ENCODE data around the gene KIAA1217.

The KIAA1217 gene

GRCh38 chr10:24240041-24240751 is 31.3 kb downstream of the KIAA1217 start:
- CTCF ChIA-PET, result interaction anchor here (0.6 to 1.0 kb wide), 2 partner anchors 8 to 120 kb away, joined by 3 read pairs; no protein-coding TSS in a partner anchor
- no peak overlapping the region for H3K4me3 ChIP-seq (ENCODE audit: low read depth, low read length)
- DNase-seq (ENCODE audit: low read depth, low spot score), result no peak
- POLR2A ChIA-PET, result no interaction called here
- TF ChIP-seq CTCF (IDR thresholded peaks at IDR 0.05; ENCODE audit: insufficient read depth, low read length, missing control alignments), result no peak

- CTCF ChIA-PET, result interaction anchor here (1.0 kb wide), 1 partner anchor 110 kb away, joined by 3 read pairs; no protein-coding TSS in a partner anchor
- no peak for DNase-seq (ENCODE audit: low read depth, low spot score)
- H3K4me3 ChIP-seq (ENCODE audit: low read depth, low read length), result no peak overlapping the region
- POLR2A ChIA-PET, result no interaction called here
- TF ChIP-seq CTCF (IDR thresholded peaks at IDR 0.05; ENCODE audit: insufficient read depth, low read length, missing control alignments), result no peak
Observed at GRCh38 chr10:24241536-24242040, 32.6 kb downstream of the KIAA1217 start.

GRCh38 chr10:24242562-24242961 is 33.6 kb downstream of the KIAA1217 start:
- CTCF ChIA-PET, result no interaction called here
- TF ChIP-seq CTCF (IDR thresholded peaks at IDR 0.05; ENCODE audit: insufficient read depth, low read length, missing control alignments), result no peak
- H3K4me3 ChIP-seq (ENCODE audit: low read depth, low read length), result no peak overlapping the region
- POLR2A ChIA-PET, result no interaction called here
- no peak for DNase-seq (ENCODE audit: low read depth, low spot score)

GRCh38 chr10:24246365-24246764 is 37.4 kb downstream of the KIAA1217 start:
- CTCF ChIA-PET, result no interaction called here
- no peak for DNase-seq (ENCODE audit: low read depth, low spot score)
- TF ChIP-seq CTCF (IDR thresholded peaks at IDR 0.05; ENCODE audit: insufficient read depth, low read length, missing control alignments), result no peak
- no peak overlapping the region for H3K4me3 ChIP-seq (ENCODE audit: low read depth, low read length)
- POLR2A ChIA-PET, result no interaction called here

- TF ChIP-seq CTCF (IDR thresholded peaks at IDR 0.05; ENCODE audit: insufficient read depth, low read length, missing control alignments), result no peak
- POLR2A ChIA-PET, result no interaction called here
- CTCF ChIA-PET, result interaction anchor here (1.2 kb wide), 1 partner anchor 35 kb away, joined by 3 read pairs; no protein-coding TSS in a partner anchor
- no peak overlapping the region for H3K4me3 ChIP-seq (ENCODE audit: low read depth, low read length)
- DNase-seq (ENCODE audit: low read depth, low spot score), result no peak
Observed at GRCh38 chr10:24247841-24248240, 38.9 kb downstream of the KIAA1217 start.

GRCh38 chr10:24249829-24250415 is 41.0 kb downstream of the KIAA1217 start:
- ChIA-PET POLR2A (no interaction called here), CTCF (interaction anchor here (1.0 kb wide), 1 partner anchor 53 kb away, joined by 3 read pairs; no protein-coding TSS in a partner anchor)
- TF ChIP-seq CTCF (IDR thresholded peaks at IDR 0.05; ENCODE audit: insufficient read depth, low read length, missing control alignments), result no peak
- DNase-seq (ENCODE audit: low read depth, low spot score), result no peak
- no peak overlapping the region for H3K4me3 ChIP-seq (ENCODE audit: low read depth, low read length)
